Measurements from ENCODE around the gene ATP11A. TPM values are rescaled to one million over a fixed set of nuclear protein-coding genes. Genes with fewer than 3 reads are reported as not detected.

The ATP11A gene
- total RNA-seq, 1 experiment from 2014 or later = 3.2 TPM

DNA sequence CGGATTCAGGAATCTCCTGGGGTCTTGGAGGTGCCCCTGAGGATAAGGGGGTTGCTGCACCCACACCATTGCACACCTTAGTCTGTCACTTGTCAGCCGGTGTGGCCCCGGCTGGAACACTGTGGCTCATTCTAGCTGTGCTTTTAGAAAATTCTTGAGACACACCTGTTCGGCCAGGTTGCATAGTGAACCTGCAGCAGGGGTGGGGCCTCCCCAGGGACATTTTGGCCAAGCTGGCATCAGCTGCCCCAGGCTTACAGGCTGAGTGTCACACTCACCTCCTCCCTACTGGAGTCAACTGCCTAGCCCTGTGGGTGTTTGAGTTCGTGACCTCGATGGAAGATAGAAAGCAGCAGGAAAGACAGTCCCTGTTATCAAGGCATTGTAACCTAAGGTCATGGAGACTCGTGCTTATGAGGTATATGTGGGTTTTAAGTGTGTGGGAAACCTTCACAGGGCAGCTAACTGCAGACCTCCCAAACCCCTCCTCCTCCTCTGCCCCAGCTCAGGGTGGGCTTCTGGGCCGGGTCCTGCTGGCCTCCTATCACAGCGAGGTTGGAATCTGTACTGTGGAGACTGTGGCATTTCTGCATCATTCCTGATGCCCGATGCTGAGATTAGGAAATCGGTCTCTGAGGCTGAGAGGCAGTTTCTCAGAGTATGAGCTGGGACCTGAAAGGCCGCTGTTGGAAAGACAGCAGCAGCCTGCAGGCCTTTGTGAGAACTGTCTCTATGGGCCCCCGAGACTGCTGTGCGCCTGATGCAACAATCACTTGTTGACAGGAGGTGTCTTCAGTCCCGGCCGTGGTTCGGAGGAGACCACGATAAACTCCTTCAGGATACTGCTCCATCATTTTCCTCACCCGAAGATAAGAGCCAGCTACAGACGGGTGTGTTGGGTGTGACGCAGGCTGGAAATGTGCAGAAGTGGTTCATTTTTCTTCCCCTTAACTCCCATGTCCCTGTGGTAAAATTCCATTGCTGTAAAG is 72.2 kb downstream of the ATP11A start:
- no peak for DNase-seq (ENCODE audit: low spot score)

DNA sequence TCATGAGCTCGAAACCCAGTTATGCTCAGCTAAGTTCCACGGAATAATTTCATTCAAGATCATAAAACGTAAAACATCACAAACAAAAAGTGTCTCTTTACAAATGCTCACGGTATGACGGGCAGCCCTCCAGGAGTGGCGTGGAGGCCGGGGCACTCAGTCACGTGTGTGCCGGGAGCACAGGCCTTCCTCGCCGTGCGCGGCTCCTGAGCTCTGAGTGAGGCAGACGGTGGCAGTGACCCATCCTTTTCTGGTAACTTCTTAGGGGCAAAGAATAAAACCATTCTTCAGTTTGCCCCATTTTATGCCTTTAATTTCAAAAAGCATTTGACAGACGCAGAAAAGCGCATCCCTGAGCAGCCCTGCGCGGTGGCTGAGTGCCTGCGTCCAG is 72.8 kb downstream of the ATP11A start:
- no peak for DNase-seq (ENCODE audit: low spot score)

DNA sequence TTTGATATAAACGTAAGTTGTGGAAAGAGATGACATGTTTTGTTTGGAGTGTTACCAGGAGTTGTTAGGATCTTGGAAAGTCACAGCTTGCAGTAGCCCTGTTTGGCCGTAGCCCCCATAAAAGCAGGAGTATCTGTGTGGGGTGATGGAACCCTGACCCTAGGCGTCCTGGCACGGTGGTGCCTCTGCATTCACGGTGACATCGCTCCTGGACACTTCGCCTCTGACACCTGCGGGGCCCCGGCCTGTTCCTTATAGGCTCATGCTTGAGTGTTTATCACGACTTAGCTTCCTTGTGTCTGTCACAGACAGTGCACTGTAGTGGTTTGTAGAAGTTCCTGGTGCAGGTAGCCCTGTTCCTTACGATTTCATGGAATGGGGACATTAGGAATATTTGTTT is 74.2 kb downstream of the ATP11A start:
- no peak for DNase-seq (ENCODE audit: low spot score)

DNA sequence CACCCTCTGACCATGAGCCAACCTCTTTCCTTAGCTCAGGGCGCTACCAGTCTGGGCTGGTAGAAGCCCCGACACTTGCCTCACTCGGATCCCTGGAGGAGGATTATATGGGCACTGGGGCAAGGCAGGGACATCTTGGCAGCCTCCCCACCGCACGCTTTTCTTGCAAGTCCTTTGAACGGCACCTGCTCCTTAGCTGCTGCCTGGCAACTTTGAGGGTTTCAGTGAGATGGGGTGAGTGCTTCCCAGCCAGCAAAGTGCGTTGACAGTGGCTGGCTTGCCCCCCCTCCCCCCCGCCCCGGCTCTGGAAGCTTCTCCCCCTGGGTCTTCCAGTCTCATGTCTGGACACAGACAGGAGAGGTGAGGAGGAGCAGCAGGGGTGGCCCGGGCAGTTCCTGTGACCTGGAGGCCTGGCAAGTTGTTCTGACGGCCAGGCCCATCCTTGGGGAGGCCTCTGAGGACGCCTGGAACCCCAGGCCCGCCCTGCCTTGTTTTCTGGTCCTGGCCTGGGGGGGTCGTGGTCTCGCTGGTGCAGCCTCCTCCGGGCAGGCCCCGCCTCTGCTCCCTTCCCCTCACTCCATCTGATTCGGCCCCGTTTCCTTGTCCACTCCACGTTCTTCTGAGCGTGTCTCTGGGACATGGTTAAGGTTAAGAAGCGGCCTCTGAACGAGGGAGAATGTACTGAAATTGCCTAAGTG is 75.2 kb downstream of the ATP11A start:
- no peak for DNase-seq (ENCODE audit: low spot score)

DNA sequence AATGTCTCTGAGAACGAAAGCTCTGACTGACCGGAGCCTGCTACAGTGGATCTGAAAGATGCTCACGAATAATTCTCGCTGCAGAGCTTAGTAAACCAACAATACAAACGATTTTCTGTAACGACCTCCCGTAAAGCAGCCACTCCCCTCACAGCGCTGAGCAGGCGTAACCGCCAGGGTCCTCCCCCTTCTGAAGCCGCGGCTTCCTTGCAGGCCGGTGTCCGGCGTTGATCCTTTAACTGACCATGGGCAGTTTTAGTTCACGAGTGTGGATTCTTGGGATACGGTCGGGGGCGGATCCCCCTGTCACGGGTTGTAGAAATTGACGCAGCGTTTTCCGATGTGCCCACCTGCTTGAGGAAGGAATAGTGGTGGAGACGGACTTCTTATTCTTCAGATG is 75.9 kb downstream of the ATP11A start:
- DNase-seq (ENCODE audit: low spot score) = no peak

DNA sequence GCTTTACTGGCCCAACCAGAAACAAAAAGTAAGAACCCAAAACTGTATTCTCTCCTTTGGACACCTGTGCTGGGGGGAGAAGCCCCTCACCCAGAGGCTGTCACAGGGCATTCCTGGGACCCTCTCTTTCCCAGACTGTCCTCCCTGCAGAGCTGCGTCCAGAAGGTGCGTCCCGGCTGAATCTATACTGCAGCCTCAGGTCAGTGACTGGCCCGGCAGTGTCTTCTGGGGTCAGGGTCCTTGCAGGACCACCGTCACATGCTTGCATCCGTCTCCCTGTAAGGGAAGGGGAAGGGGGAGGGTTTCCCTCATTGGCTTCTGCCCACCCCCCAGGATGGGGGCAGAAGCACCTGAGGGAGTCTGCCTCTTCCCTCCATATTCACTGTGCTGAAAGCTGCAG is 76.5 kb downstream of the ATP11A start:
- no peak for DNase-seq (ENCODE audit: low spot score)

- DNase-seq (ENCODE audit: low spot score) = no peak
Observed at GRCh38 chr13:112767506-112768471, 78.0 kb downstream of the ATP11A start.

GRCh38 chr13:112768795-112769481 is 79.1 kb downstream of the ATP11A start:
- DNase-seq (ENCODE audit: low spot score) = no peak

DNA sequence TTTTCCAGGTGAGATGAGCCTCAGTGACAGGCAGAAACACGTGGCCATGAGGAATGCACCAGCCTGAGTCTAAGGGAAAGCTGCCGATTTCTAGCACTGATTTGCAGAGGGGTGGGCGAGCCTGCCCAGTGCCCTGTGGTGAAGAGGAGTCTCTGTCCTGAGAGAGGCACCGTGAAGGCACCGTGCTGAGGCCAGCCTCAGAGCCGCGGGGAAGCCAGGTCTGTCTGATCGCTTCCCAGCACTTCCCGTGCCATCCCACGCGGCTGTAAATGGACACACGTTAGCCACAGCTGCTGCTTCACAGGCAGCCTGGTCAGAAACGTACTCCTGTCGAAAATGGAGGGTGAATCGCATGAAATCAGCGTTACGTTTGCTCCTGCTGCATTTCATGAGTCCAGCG is 79.8 kb downstream of the ATP11A start:
- DNase-seq (ENCODE audit: low spot score) = no peak

GRCh38 chr13:112770504-112770903 is 80.7 kb downstream of the ATP11A start:
- no peak for DNase-seq (ENCODE audit: low spot score)

DNA sequence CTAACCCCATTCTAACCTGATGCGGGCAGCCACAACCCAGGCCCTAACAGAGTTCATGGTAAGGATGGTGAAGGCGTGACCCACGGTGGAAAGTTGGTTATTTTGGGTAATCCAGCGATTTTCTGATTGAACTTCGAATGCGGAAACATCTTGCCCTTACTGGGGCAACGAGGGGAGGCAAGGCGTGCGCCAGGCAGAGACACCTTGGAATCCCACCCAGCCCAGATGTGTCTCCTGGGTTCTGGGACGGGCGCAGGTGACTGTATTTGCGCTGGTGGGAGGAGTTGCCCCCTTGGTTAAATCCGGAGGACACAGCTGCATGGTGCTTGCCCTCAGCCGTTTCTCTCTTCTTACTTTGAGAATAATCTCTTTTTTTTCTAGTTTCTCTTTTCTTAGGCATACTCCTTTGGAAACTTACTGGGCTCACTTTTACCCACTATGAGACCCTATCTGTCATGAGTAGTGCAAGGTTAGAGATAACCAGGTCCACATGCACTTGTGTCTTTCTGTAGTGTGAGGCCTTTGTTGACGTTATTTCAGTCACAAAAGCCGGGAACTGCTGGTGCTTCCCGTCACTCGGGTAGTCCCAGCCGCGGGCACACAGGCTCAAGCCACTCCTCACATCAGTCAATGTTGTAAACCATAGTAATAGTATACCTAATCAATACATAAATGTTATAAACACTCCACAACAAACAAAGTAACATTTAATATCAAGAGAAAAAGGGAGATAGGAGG is 81.5 kb downstream of the ATP11A start:
- DNase-seq (ENCODE audit: low spot score) = no peak

GRCh38 chr13:112771877-112772538 is 82.2 kb downstream of the ATP11A start:
- DNase-seq (ENCODE audit: low spot score) = no peak

DNA sequence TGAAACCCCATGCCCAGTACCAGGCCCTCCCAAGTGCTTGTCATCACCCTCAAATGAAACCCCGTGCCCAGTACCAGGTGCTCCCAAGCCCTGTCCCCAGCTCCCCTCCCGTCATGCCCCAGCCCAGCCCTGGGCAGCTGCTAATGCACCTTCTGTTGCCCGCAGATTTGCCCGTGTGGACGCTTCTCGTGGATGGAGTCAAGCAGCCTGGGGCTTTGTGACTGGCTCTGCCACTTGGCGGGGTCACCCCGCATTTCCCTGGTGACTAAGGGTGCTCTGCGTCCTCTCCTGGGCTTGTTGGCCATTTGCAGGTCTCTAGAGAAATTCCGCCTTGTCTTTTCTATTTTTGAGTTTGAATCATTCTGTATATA is 82.7 kb downstream of the ATP11A start:
- DNase-seq (ENCODE audit: low spot score) = no peak

GRCh38 chr13:112772929-112773328 is 83.1 kb downstream of the ATP11A start:
- no peak for DNase-seq (ENCODE audit: low spot score)

DNA sequence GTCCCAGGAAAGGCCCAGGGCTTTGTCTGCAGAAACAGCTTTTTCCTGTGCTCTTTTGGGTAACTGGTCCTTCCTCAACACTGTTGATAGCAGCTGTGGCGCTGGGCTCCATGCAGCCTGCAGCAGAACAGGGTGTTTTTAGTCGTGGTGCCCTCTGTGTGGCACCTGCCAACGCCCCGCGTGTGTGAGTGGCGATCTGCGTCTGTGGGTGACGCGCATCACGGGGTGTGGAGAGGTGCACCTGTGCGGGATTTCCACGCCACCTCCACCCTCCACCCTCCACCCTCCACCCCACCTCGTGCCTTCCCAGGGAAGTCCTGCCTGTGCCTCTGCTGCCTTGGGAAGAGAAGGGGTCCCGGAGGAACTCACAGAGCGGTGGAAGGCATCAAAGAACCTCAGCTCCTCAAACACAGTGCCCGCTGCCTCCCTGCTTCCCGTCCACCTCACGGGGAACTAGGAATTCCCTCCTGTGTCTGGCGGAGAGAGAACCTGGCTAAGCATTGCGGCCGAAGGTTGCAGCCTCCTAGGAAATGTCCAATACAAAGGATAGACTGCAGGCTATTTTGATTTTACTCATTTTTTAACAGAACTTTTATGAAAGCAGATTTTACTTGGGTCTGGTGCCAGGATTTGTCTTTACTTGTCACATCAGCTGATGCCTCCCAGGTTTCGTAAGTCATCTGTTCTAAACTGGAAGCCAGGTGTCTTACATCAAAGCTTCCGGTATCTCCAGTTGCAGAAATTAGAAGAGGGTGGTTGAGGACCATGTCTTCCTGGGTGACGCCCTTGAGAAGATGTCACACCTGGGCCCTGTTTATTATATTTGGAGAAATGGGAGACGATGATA is 84.0 kb downstream of the ATP11A start:
- DNase-seq (ENCODE audit: low spot score) = no peak

GRCh38 chr13:112774448-112774792 is 84.6 kb downstream of the ATP11A start:
- no peak for DNase-seq (ENCODE audit: low spot score)

GRCh38 chr13:112774829-112775565 is 85.2 kb downstream of the ATP11A start:
- DNase-seq (ENCODE audit: low spot score) = no peak

GRCh38 chr13:112775791-112776279 is 86.0 kb downstream of the ATP11A start:
- no peak for DNase-seq (ENCODE audit: low spot score)

Data from H4 (cell line).